ENCODE measurements around the gene ZNF274. TPM values are rescaled to one million over a fixed set of nuclear protein-coding genes. Genes with fewer than 3 reads are reported as not detected.
A peak's percentile ranks its signal among the peaks of the same experiment; 100 is the strongest.

The ZNF274 gene
- total RNA-seq, 1 donor from 2014 or later = 14.1 TPM

GRCh38 chr19:58228585-58229254 is 45.9 kb downstream of the ZNF274 start, which contains the start of gene ZNF544:
ZNF544 (plus strand) TSS chr19:58228914; CDS start chr19:58244024, 15,110 bp downstream.
- TF ChIP-seq CTCF (IDR thresholded peaks at IDR 0.05) = peak; percentile 70
- H3K4me1 Mint-ChIP-seq (ENCODE audit: low read depth) = peaks cover 20% of the 10 kb centered on the region
- no peaks in the 10 kb centered on the region for H3K27me3 Mint-ChIP-seq (ENCODE audit: low read depth)
- H3K4me3 Mint-ChIP-seq (ENCODE audit: unreplicated experiment) = peak within 1 kb of the TSS; percentile 92
- peaks cover 50% of the 10 kb centered on the region for H3K36me3 Mint-ChIP-seq (ENCODE audit: low read depth)
- DNase-seq (ENCODE audit: low spot score) = peak; percentile 95
- peak within 1 kb of the TSS; percentile 94 for H3K27ac Mint-ChIP-seq (ENCODE audit: unreplicated experiment)
- peaks cover 27% of the 10 kb centered on the region for H3K9me3 Mint-ChIP-seq (ENCODE audit: low read depth)

GRCh38 chr19:58229255-58229639 is 46.4 kb downstream of the ZNF274 start:
- Mint-ChIP-seq H3K9me3 (ENCODE audit: low read depth) (peaks cover 26% of the 10 kb centered on the region), H3K4me3 (ENCODE audit: unreplicated experiment) (peak overlapping the region; percentile 92), H3K36me3 (ENCODE audit: low read depth) (peaks cover 53% of the 10 kb centered on the region), H3K4me1 (ENCODE audit: low read depth) (peaks cover 20% of the 10 kb centered on the region), H3K27ac (ENCODE audit: unreplicated experiment) (peak overlapping the region; percentile 75), H3K27me3 (ENCODE audit: low read depth) (no peaks in the 10 kb centered on the region)
- DNase-seq (ENCODE audit: low spot score) = no peak
- peak; percentile 70 for TF ChIP-seq CTCF (IDR thresholded peaks at IDR 0.05)

- Mint-ChIP-seq H3K36me3 (ENCODE audit: low read depth) (peaks cover 72% of the 10 kb centered on the region), H3K4me3 (ENCODE audit: unreplicated experiment) (no peak overlapping the region), H3K27me3 (ENCODE audit: low read depth) (no peaks in the 10 kb centered on the region), H3K9me3 (ENCODE audit: low read depth) (peaks cover 31% of the 10 kb centered on the region), H3K4me1 (ENCODE audit: low read depth) (no peaks in the 10 kb centered on the region), H3K27ac (ENCODE audit: unreplicated experiment) (no peak overlapping the region)
- no peak for DNase-seq (ENCODE audit: low spot score)
- TF ChIP-seq CTCF (IDR thresholded peaks at IDR 0.05) = no peak
Measured at GRCh38 chr19:58237324-58237723, 54.5 kb downstream of the ZNF274 start.

GRCh38 chr19:58243351-58243750 is 60.5 kb downstream of the ZNF274 start:
- Mint-ChIP-seq H3K27me3 (ENCODE audit: low read depth) (no peaks in the 10 kb centered on the region), H3K9me3 (ENCODE audit: low read depth) (peaks cover 52% of the 10 kb centered on the region), H3K4me3 (ENCODE audit: unreplicated experiment) (no peak overlapping the region), H3K4me1 (ENCODE audit: low read depth) (no peaks in the 10 kb centered on the region), H3K27ac (ENCODE audit: unreplicated experiment) (no peak overlapping the region), H3K36me3 (ENCODE audit: low read depth) (peaks cover 84% of the 10 kb centered on the region)
- TF ChIP-seq CTCF (IDR thresholded peaks at IDR 0.05) = no peak
- DNase-seq (ENCODE audit: low spot score) = no peak

- no peak overlapping the region for H3K4me3 Mint-ChIP-seq (ENCODE audit: unreplicated experiment)
- peaks cover 92% of the 10 kb centered on the region for H3K36me3 Mint-ChIP-seq (ENCODE audit: low read depth)
- H3K27ac Mint-ChIP-seq (ENCODE audit: unreplicated experiment) = no peak overlapping the region
- TF ChIP-seq CTCF (IDR thresholded peaks at IDR 0.05) = no peak
- no peaks in the 10 kb centered on the region for H3K4me1 Mint-ChIP-seq (ENCODE audit: low read depth)
- peaks cover 64% of the 10 kb centered on the region for H3K9me3 Mint-ChIP-seq (ENCODE audit: low read depth)
- DNase-seq (ENCODE audit: low spot score) = no peak
- H3K27me3 Mint-ChIP-seq (ENCODE audit: low read depth) = no peaks in the 10 kb centered on the region
Measured at GRCh38 chr19:58248886-58249285, 66.0 kb downstream of the ZNF274 start.

All from chondrocyte (in vitro differentiated cells).